Chondrocyte (in vitro differentiated cells): ENCODE measurements around the gene TIMP1. TPM values are rescaled to one million over a fixed set of nuclear protein-coding genes. Genes with fewer than 3 reads are reported as not detected.

Source experiments
- DNase-seq: peaks from one replicate; pipeline ENCODE4 v3.0.0; 2021; ENCODE audit warnings: mixed read lengths, low spot score
- H3K27ac Mint-ChIP-seq: one replicate; pipeline ENCODE4 v1.8.0; 2021; ENCODE audit warnings: mild to moderate bottlenecking, moderate library complexity, mixed read lengths; ENCODE audit not compliant: unreplicated experiment
- H3K27me3 Mint-ChIP-seq: 2 replicates; pipeline ENCODE4 v1.8.0; 2021; ENCODE audit warnings: low read depth, mixed read lengths
- H3K36me3 Mint-ChIP-seq: 2 replicates; pipeline ENCODE4 v1.8.0; 2021; ENCODE audit warnings: low read depth, mixed read lengths
- H3K4me1 Mint-ChIP-seq: 2 replicates; pipeline ENCODE4 v1.8.0; 2021; ENCODE audit warnings: low read depth, mild to moderate bottlenecking, mixed read lengths
- H3K4me3 Mint-ChIP-seq: one replicate; pipeline ENCODE4 v1.8.0; 2021; ENCODE audit warnings: mild to moderate bottlenecking, moderate library complexity, mixed read lengths; ENCODE audit not compliant: unreplicated experiment
- H3K9me3 Mint-ChIP-seq: 2 replicates; pipeline ENCODE4 v1.8.0; 2021; ENCODE audit warnings: low read depth, mixed read lengths
- CTCF ChIP-seq: fragments of 200-600 bp; sonication (generic); IDR thresholded peaks from 2 replicates; pipeline ENCODE4 v1.5.0; 2021; ENCODE audit warnings: antibody characterized with exemption, mild to moderate bottlenecking, moderate library complexity
- total RNA-seq: library from RNA; stranded (reverse); gene quantifications from 3 replicates; pipeline ENCODE4 v1.2.1, GENCODE V29; 2021

The TIMP1 gene
- total RNA-seq, 1 donor from 2014 or later, result 633 TPM

- H3K4me3 Mint-ChIP-seq, result no peak overlapping the region
- DNase-seq, result no peak
- peaks cover 3% of the 10 kb centered on the region for H3K36me3 Mint-ChIP-seq
- H3K27me3 Mint-ChIP-seq, result no peaks in the 10 kb centered on the region
- TF ChIP-seq CTCF, result no peak
- peaks cover 32% of the 10 kb centered on the region for H3K4me1 Mint-ChIP-seq
- no peaks in the 10 kb centered on the region for H3K9me3 Mint-ChIP-seq
- peak overlapping the region; percentile 54 for H3K27ac Mint-ChIP-seq
Observed at GRCh38 chrX:47574076-47574546, 8.1 kb upstream of the TIMP1 start.

GRCh38 chrX:47574547-47575301 is 7.5 kb upstream of the TIMP1 start:
- peak overlapping the region; percentile 64 for H3K27ac Mint-ChIP-seq
- H3K4me1 Mint-ChIP-seq, result peaks cover 37% of the 10 kb centered on the region
- peaks cover 3% of the 10 kb centered on the region for H3K36me3 Mint-ChIP-seq
- peak overlapping the region; percentile 22 for H3K4me3 Mint-ChIP-seq
- H3K9me3 Mint-ChIP-seq, result no peaks in the 10 kb centered on the region
- no peak for DNase-seq
- H3K27me3 Mint-ChIP-seq, result no peaks in the 10 kb centered on the region
- TF ChIP-seq CTCF, result no peak

GRCh38 chrX:47576021-47576898 is 6.0 kb upstream of the TIMP1 start:
- Mint-ChIP-seq H3K36me3 (peaks cover 3% of the 10 kb centered on the region), H3K4me1 (peaks cover 39% of the 10 kb centered on the region), H3K9me3 (no peaks in the 10 kb centered on the region), H3K27me3 (no peaks in the 10 kb centered on the region), H3K4me3 (no peak overlapping the region), H3K27ac (peak overlapping the region; percentile 1)
- no peak for TF ChIP-seq CTCF
- no peak for DNase-seq

- no peak overlapping the region for H3K4me3 Mint-ChIP-seq
- H3K9me3 Mint-ChIP-seq, result no peaks in the 10 kb centered on the region
- peaks cover 1% of the 10 kb centered on the region for H3K36me3 Mint-ChIP-seq
- H3K4me1 Mint-ChIP-seq, result peaks cover 47% of the 10 kb centered on the region
- no peak for DNase-seq
- H3K27ac Mint-ChIP-seq, result peak overlapping the region; percentile 56
- TF ChIP-seq CTCF, result no peak
- H3K27me3 Mint-ChIP-seq, result no peaks in the 10 kb centered on the region
Observed at GRCh38 chrX:47577424-47577823, 4.8 kb upstream of the TIMP1 start.

GRCh38 chrX:47577901-47578300 is 4.3 kb upstream of the TIMP1 start:
- DNase-seq, result no peak
- Mint-ChIP-seq H3K9me3 (no peaks in the 10 kb centered on the region), H3K27me3 (no peaks in the 10 kb centered on the region), H3K4me3 (no peak overlapping the region), H3K4me1 (peaks cover 44% of the 10 kb centered on the region), H3K36me3 (no peaks in the 10 kb centered on the region), H3K27ac (peak overlapping the region; percentile 29)
- no peak for TF ChIP-seq CTCF
